H9 (cell line): ENCODE measurements around the gene ZMAT3. TPM values are rescaled to one million over a fixed set of nuclear protein-coding genes. Genes with fewer than 3 reads are reported as not detected.
A peak's percentile ranks its signal among the peaks of the same experiment; 100 is the strongest.

ENCODE experiments used
- DNase-seq: peaks from one replicate; pipeline ENCODE4 v3.0.0-alpha.2; 2017
- H2AFZ ChIP-seq: one replicate; pipeline ENCODE4 v1.6.1; 2013; ENCODE audit warnings: mild to moderate bottlenecking, low read length, control low read depth, moderate library complexity
- H2AK5ac ChIP-seq: 2 replicates; pipeline ENCODE4 v1.6.1; 2013; ENCODE audit warnings: low read length, control low read depth, mixed read lengths; ENCODE audit not compliant: insufficient read length
- H2BK120ac ChIP-seq: one replicate; pipeline ENCODE4 v1.6.1; 2013; ENCODE audit warnings: low read depth, mild to moderate bottlenecking, low read length, control low read depth, inconsistent platforms; ENCODE audit not compliant: poor library complexity, severe bottlenecking
- H2BK12ac ChIP-seq: 2 replicates; pipeline ENCODE4 v1.6.1; 2013; ENCODE audit warnings: low read length, control low read depth, mixed read lengths, low read depth; ENCODE audit not compliant: insufficient read length
- H2BK15ac ChIP-seq: 2 replicates; pipeline ENCODE4 v1.6.1; 2013; ENCODE audit warnings: low read depth, low read length, control low read depth
- H2BK20ac ChIP-seq: one replicate; pipeline ENCODE4 v1.6.1; 2013; ENCODE audit warnings: low read depth, mild to moderate bottlenecking, low read length, control low read depth, inconsistent platforms; ENCODE audit not compliant: poor library complexity, severe bottlenecking
- H2BK5ac ChIP-seq: 2 replicates; pipeline ENCODE4 v1.6.1; 2013; ENCODE audit warnings: low read length, control low read depth, mixed read lengths; ENCODE audit not compliant: insufficient read length
- H3K14ac ChIP-seq: 2 replicates; pipeline ENCODE4 v1.6.1; 2013; ENCODE audit warnings: low read length, control low read depth; ENCODE audit not compliant: insufficient read depth
- H3K18ac ChIP-seq: 2 replicates; pipeline ENCODE4 v1.6.1; 2013; ENCODE audit warnings: low read depth, mild to moderate bottlenecking, mixed read lengths, low read length, control low read depth; ENCODE audit not compliant: insufficient read length
- H3K23ac ChIP-seq: 2 replicates; pipeline ENCODE4 v1.6.1; 2013; ENCODE audit warnings: low read length, control low read depth, mixed read lengths, low read depth; ENCODE audit not compliant: insufficient read length
- H3K23me2 ChIP-seq: 2 replicates; pipeline ENCODE4 v1.6.1; 2013; ENCODE audit warnings: low read depth, mild to moderate bottlenecking, mixed read lengths, low read length, control low read depth; ENCODE audit not compliant: insufficient read length, poor library complexity, severe bottlenecking
- H3K27ac ChIP-seq: 2 replicates; pipeline ENCODE4 v1.5.1; 2013; ENCODE audit warnings: low read length, control low read depth, mixed read lengths, low read depth; ENCODE audit not compliant: insufficient read length
- H3K27me3 ChIP-seq: 2 replicates; pipeline ENCODE4 v1.6.1; 2013; ENCODE audit warnings: low read length, control low read depth, inconsistent platforms; ENCODE audit not compliant: insufficient read depth
- H3K4ac ChIP-seq: 2 replicates; pipeline ENCODE4 v1.6.1; 2013; ENCODE audit warnings: low read depth, mild to moderate bottlenecking, control low read depth, inconsistent platforms, low read length, moderate library complexity
- H3K4me1 ChIP-seq: 2 replicates; pipeline ENCODE4 v1.6.1; 2013; ENCODE audit warnings: low read length, control low read depth, inconsistent platforms; ENCODE audit not compliant: insufficient read depth
- H3K4me2 ChIP-seq: 2 replicates; pipeline ENCODE4 v1.6.1; 2013; ENCODE audit warnings: low read length, control low read depth, mixed read lengths; ENCODE audit not compliant: insufficient read length, insufficient read depth
- H3K56ac ChIP-seq: 2 replicates; pipeline ENCODE4 v1.6.1; 2013; ENCODE audit warnings: low read depth, mild to moderate bottlenecking, mixed read lengths, low read length, control low read depth; ENCODE audit not compliant: insufficient read length
- H3K79me1 ChIP-seq: 2 replicates; pipeline ENCODE4 v1.6.1; 2013; ENCODE audit warnings: low read depth, mild to moderate bottlenecking, moderate library complexity, low read length, control low read depth, inconsistent platforms; ENCODE audit not compliant: insufficient read depth, poor library complexity, severe bottlenecking
- H3K79me2 ChIP-seq: 2 replicates; pipeline ENCODE4 v1.6.1; 2013; ENCODE audit warnings: low read length, control low read depth, inconsistent platforms; ENCODE audit not compliant: insufficient read depth
- H3K9ac ChIP-seq: 2 replicates; pipeline ENCODE4 v1.6.1; 2013; ENCODE audit warnings: low read length, control low read depth, mixed read lengths; ENCODE audit not compliant: insufficient read length; ENCODE audit errors: extremely low read depth
- H3K9me3 ChIP-seq: one replicate; pipeline ENCODE4 v1.6.1; 2013; ENCODE audit warnings: low read depth, low read length, inconsistent platforms; ENCODE audit not compliant: control insufficient read depth
- H3T11ph ChIP-seq: one replicate; pipeline ENCODE4 v1.6.1; 2013; ENCODE audit warnings: mild to moderate bottlenecking, low read length, control low read depth, inconsistent platforms
- H4K20me1 ChIP-seq: one replicate; pipeline ENCODE4 v1.6.1; 2013; ENCODE audit not compliant: control insufficient read depth, insufficient read length, insufficient read depth
- H4K5ac ChIP-seq: 2 replicates; pipeline ENCODE4 v1.6.1; 2013; ENCODE audit warnings: low read depth, mild to moderate bottlenecking, mixed read lengths, low read length, control low read depth; ENCODE audit not compliant: insufficient read length
- H4K8ac ChIP-seq: replicated peaks from 2 replicates; pipeline ENCODE4 v1.6.1; 2013; ENCODE audit warnings: low read length, control low read depth, mixed read lengths, low read depth; ENCODE audit not compliant: insufficient read length
- H4K91ac ChIP-seq: 2 replicates; pipeline ENCODE4 v1.6.1; 2013; ENCODE audit warnings: low read depth, mild to moderate bottlenecking, moderate library complexity, mixed read lengths, low read length, control low read depth; ENCODE audit not compliant: insufficient read length
- H3K27ac Mint-ChIP-seq, 3 experiments: 2 replicates in 2 of 3; 3 replicates in 1 of 3; pipeline ENCODE4 v1.8.0; 2020 to 2021; ENCODE audit warnings: mixed read lengths in 3 of 3, mild to moderate bottlenecking in 1 of 3, moderate library complexity in 1 of 3
- H3K27me3 Mint-ChIP-seq: 2 replicates; pipeline ENCODE4 v1.8.0; 2021; ENCODE audit warnings: low read depth, mild to moderate bottlenecking, moderate library complexity, mixed read lengths
- H3K36me3 Mint-ChIP-seq, 3 experiments: 2 replicates in 2 of 3; 3 replicates in 1 of 3; pipeline ENCODE4 v1.8.0; 2020 to 2021; ENCODE audit warnings: low read depth in 3 of 3, mixed read lengths in 3 of 3; ENCODE audit not compliant: insufficient read depth in 1 of 3
- H3K4me1 Mint-ChIP-seq, 2 experiments: 2 replicates each; pipeline ENCODE4 v1.8.0; 2020; ENCODE audit warnings: mixed read lengths in 2 of 2
- H3K4me3 Mint-ChIP-seq, 2 experiments: 2 replicates in 1 of 2; 3 replicates in 1 of 2; pipeline ENCODE4 v1.8.0; 2020 to 2021; ENCODE audit warnings: mild to moderate bottlenecking in 2 of 2, mixed read lengths in 2 of 2, moderate library complexity in 1 of 2
- H3K9me3 Mint-ChIP-seq, 2 experiments: 2 replicates in 1 of 2; 3 replicates in 1 of 2; pipeline ENCODE4 v1.8.0; 2020; ENCODE audit warnings: mild to moderate bottlenecking in 2 of 2, mixed read lengths in 2 of 2, moderate library complexity in 1 of 2
- CTCF ChIP-seq: fragments of 200-600 bp; sonication (generic); conservative IDR thresholded peaks from 3 replicates; pipeline ENCODE4 v1.8.0; 2021; ENCODE audit warnings: antibody characterized with exemption, mild to moderate bottlenecking
- WGBS: extraction: QIAGEN DNeasy Blood & Tissue Kit; methylation state at CpG from one replicate; pipeline ENCODE4 v1.1.7; 2013; ENCODE audit warnings: missing lambda C conversion rate, low lambda C conversion rate, mixed read lengths; ENCODE audit not compliant: insufficient read length; ENCODE audit errors: extremely low coverage; 5-methylcytosine and 5-hydroxymethylcytosine counted together
- total RNA-seq: library from RNA; stranded (reverse); gene quantifications from 2 replicates; pipeline ENCODE4 v1.2.1, GENCODE V29; 2021

ZMAT3 gene
- total RNA-seq, 1 experiment from 2014 or later: 9.4 TPM

- DNase-seq: no peak
Measured at GRCh38 chr3:179027326-179027900, 44.2 kb downstream of the ZMAT3 start.

More at GRCh38 chr3:179027326-179027900, 44.2 kb downstream of the ZMAT3 start:
- WGBS: no CpG with 5 or more reads among the region's 7 CpGs
- Histone ChIP-seq H3K4me1 (no peaks in the 10 kb centered on the region), H3K79me1 (no peaks in the 10 kb centered on the region), H2AK5ac (no peak overlapping the region), H3K14ac (no peak overlapping the region; the same call in 1 of the 2 replicates), H4K91ac (no peak overlapping the region), H3K4me2 (no peak overlapping the region), H3K27me3 (no peaks in the 10 kb centered on the region), H3K79me2 (no peaks in the 10 kb centered on the region), H2BK120ac (no peak overlapping the region), H2BK15ac (no peak overlapping the region), H4K5ac (no peak overlapping the region), H3T11ph (no peak overlapping the region), H3K27ac (no peak overlapping the region), H3K9me3 (no peaks in the 10 kb centered on the region), H2AFZ (no peak overlapping the region), H3K4ac (no peak overlapping the region), H2BK20ac (no peak overlapping the region), H4K20me1 (no peaks in the 10 kb centered on the region), H3K9ac (no peak overlapping the region), H2BK12ac (no peak overlapping the region), H3K23ac (no peak overlapping the region), H3K23me2 (no peaks in the 10 kb centered on the region), H2BK5ac (no peak overlapping the region), H4K8ac (no peak overlapping the region), H3K56ac (no peak overlapping the region), H3K18ac (no peak overlapping the region)
- peaks cover 7 to 9% of the 10 kb centered on the region in 2 experiments for H3K4me1 Mint-ChIP-seq
- peaks cover 5 to 22% (median 9%) of the 10 kb centered on the region in 3 experiments; a peak in 6 of 7 replicates for H3K36me3 Mint-ChIP-seq
- H3K9me3 Mint-ChIP-seq: peaks cover 11 to 13% of the 10 kb centered on the region in 2 experiments
- no peaks in the 10 kb centered on the region for H3K27me3 Mint-ChIP-seq
- peak overlapping the region; percentile 37 to 65 (median 49); a peak in 5 of 7 replicates for H3K27ac Mint-ChIP-seq
- no peak for TF ChIP-seq CTCF
- no peak overlapping the region for H3K4me3 Mint-ChIP-seq
